WTC11 (cell line): Measurements from ENCODE around the gene CHN1. TPM values are rescaled to one million over a fixed set of nuclear protein-coding genes. Genes with fewer than 3 reads are reported as not detected.

Source experiments
- E2F1 ChIP-seq: sonication (generic); formaldehyde crosslinking; IDR thresholded peaks from 2 replicates; pipeline ENCODE4 v1.8.0; 2022; ENCODE audit warnings: mild to moderate bottlenecking, missing genetic modification reagents
- EMX1 ChIP-seq: fragments of 250-450 bp; sonication (Bioruptor Pico); IDR thresholded peaks from 2 replicates; pipeline ENCODE4 v1.8.0; 2021; ENCODE audit warnings: mild to moderate bottlenecking
- ESRRA ChIP-seq: sonication (generic); formaldehyde crosslinking; IDR thresholded peaks from 2 replicates; pipeline ENCODE4 v1.8.1; 2022; ENCODE audit warnings: mild to moderate bottlenecking, missing genetic modification reagents, borderline replicate concordance
- ETV6 ChIP-seq: sonication (generic); formaldehyde crosslinking; IDR thresholded peaks from 2 replicates; pipeline ENCODE4 v1.8.1; 2022; ENCODE audit warnings: mild to moderate bottlenecking, missing genetic modification reagents
- GRHL2 ChIP-seq: fragments of 250-450 bp; sonication (Bioruptor Pico); IDR thresholded peaks from 2 replicates; pipeline ENCODE4 v1.8.0; 2022; ENCODE audit warnings: mild to moderate bottlenecking, moderate library complexity; ENCODE audit not compliant: insufficient replicate concordance, severe bottlenecking
- IRF1 ChIP-seq: sonication (generic); formaldehyde crosslinking; IDR thresholded peaks from 2 replicates; pipeline ENCODE4 v1.8.0; 2023; ENCODE audit warnings: missing genetic modification reagents
- JUN ChIP-seq: sonication (generic); formaldehyde crosslinking; IDR thresholded peaks from 2 replicates; pipeline ENCODE4 v1.8.0; 2023; ENCODE audit warnings: mild to moderate bottlenecking, missing genetic modification reagents
- MXD4 ChIP-seq: fragments of 250-450 bp; sonication (Bioruptor Pico); IDR thresholded peaks from 2 replicates; pipeline ENCODE4 v1.8.0; 2021; ENCODE audit warnings: mild to moderate bottlenecking, moderate library complexity, borderline replicate concordance
- MYBL2 ChIP-seq: sonication (generic); formaldehyde crosslinking; IDR thresholded peaks from 2 replicates; pipeline ENCODE4 v1.8.1; 2023; ENCODE audit warnings: mild to moderate bottlenecking, moderate library complexity, missing genetic modification reagents
- NFATC4 ChIP-seq: fragments of 250-450 bp; sonication (Bioruptor Pico); IDR thresholded peaks from 2 replicates; pipeline ENCODE4 v1.9.0; 2021; ENCODE audit warnings: mild to moderate bottlenecking
- NR2C2 ChIP-seq: sonication (generic); formaldehyde crosslinking; IDR thresholded peaks from 2 replicates; pipeline ENCODE4 v1.8.0; 2022; ENCODE audit warnings: mild to moderate bottlenecking, missing genetic modification reagents
- NR3C1 ChIP-seq: sonication (generic); formaldehyde crosslinking; conservative IDR thresholded peaks from 2 replicates; pipeline ENCODE4 v1.8.1; 2023; ENCODE audit warnings: low read depth, mild to moderate bottlenecking, missing genetic modification reagents
- OVOL2 ChIP-seq: fragments of 250-450 bp; sonication (Bioruptor Pico); IDR thresholded peaks from 2 replicates; pipeline ENCODE4 v1.9.0; 2021; ENCODE audit warnings: mild to moderate bottlenecking, borderline replicate concordance
- RELA ChIP-seq: sonication (generic); formaldehyde crosslinking; IDR thresholded peaks from 2 replicates; pipeline ENCODE4 v1.8.1; 2022; ENCODE audit warnings: missing genetic modification reagents, mild to moderate bottlenecking, borderline replicate concordance
- RORB ChIP-seq: fragments of 250-450 bp; sonication (Bioruptor Pico); IDR thresholded peaks from 2 replicates; pipeline ENCODE4 v1.9.0; 2021; ENCODE audit warnings: mild to moderate bottlenecking
- STAT6 ChIP-seq: sonication (generic); formaldehyde crosslinking; conservative IDR thresholded peaks from 2 replicates; pipeline ENCODE4 v1.8.1; 2023; ENCODE audit warnings: mild to moderate bottlenecking, low read depth, missing genetic modification reagents, moderate library complexity
- TEAD1 ChIP-seq: sonication (generic); formaldehyde crosslinking; IDR thresholded peaks from 2 replicates; pipeline ENCODE4 v1.8.0; 2022; ENCODE audit warnings: mild to moderate bottlenecking, missing genetic modification reagents
- USF1 ChIP-seq: sonication (generic); formaldehyde crosslinking; IDR thresholded peaks from 2 replicates; pipeline ENCODE4 v1.8.0; 2022; ENCODE audit warnings: mild to moderate bottlenecking, missing genetic modification reagents
- ZNF138 ChIP-seq: sonication (generic); formaldehyde crosslinking; conservative IDR thresholded peaks from 2 replicates; pipeline ENCODE4 v1.8.1; 2022; ENCODE audit warnings: mild to moderate bottlenecking, moderate library complexity, missing genetic modification reagents
- ZNF416 ChIP-seq: fragments of 250-450 bp; sonication (Bioruptor Pico); IDR thresholded peaks from 2 replicates; pipeline ENCODE4 v1.9.0; 2021; ENCODE audit warnings: mild to moderate bottlenecking, inconsistent platforms
- ZNF423 ChIP-seq: fragments of 250-450 bp; sonication (Bioruptor Pico); IDR thresholded peaks from 2 replicates; pipeline ENCODE4 v2.1.2; 2022; ENCODE audit warnings: mild to moderate bottlenecking, moderate library complexity
- total RNA-seq: library from RNA; stranded (reverse); gene quantifications from 3 replicates; pipeline ENCODE4 v1.2.3, GENCODE V29; 2021
- TF ChIP-seq, protein P1 (sequence below): sonication (generic); formaldehyde crosslinking; IDR thresholded peaks from 2 replicates; pipeline ENCODE4 v1.8.1; 2022; ENCODE audit warnings: mild to moderate bottlenecking, moderate library complexity, missing genetic modification reagents
- TF ChIP-seq, protein P2 (sequence below): fragments of 200-600 bp; IDR thresholded peaks from 2 replicates; pipeline ENCODE4 v1.8.0; 2022; ENCODE audit warnings: antibody characterized with exemption
- TF ChIP-seq, protein P3 (sequence below): fragments of 250-450 bp; sonication (Bioruptor Pico); conservative IDR thresholded peaks from 2 replicates; pipeline ENCODE4 v1.9.0; 2021; ENCODE audit warnings: mild to moderate bottlenecking
- TF ChIP-seq, protein P4 (sequence below): fragments of 250-450 bp; sonication (Bioruptor Pico); IDR thresholded peaks from 2 replicates; pipeline ENCODE4 v2.1.2; 2022; ENCODE audit warnings: mild to moderate bottlenecking, moderate library complexity
- TF ChIP-seq, protein P5 (sequence below): sonication (generic); formaldehyde crosslinking; IDR thresholded peaks from 2 replicates; pipeline ENCODE4 v1.8.1; 2023; ENCODE audit warnings: mild to moderate bottlenecking, missing genetic modification reagents, moderate library complexity

CHN1 gene
- total RNA-seq, 1 experiment from 2014 or later: 30.0 TPM

- TF ChIP-seq NR3C1 (CRISPR knock-in tag) (0 out of 2 replicates have a peak, but pooled peaks have one; percentile 76), TEAD1 (no peak), USF1 (CRISPR knock-in tag) (peak; percentile 65; the same call in 1 of the 2 replicates), ETV6 (CRISPR knock-in tag) (no peak; the same call in 1 of the 2 replicates), GRHL2 (CRISPR knock-in tag) (no peak), RORB (CRISPR knock-in tag) (no peak), ESRRA (CRISPR knock-in tag) (no peak), RELA (CRISPR knock-in tag) (no peak), EMX1 (CRISPR knock-in tag) (no peak), ZNF416 (CRISPR knock-in tag) (no peak), ZNF138 (peak; percentile 61; the same call in 1 of the 2 replicates), MYBL2 (CRISPR knock-in tag) (0 out of 2 replicates have a peak, but pooled peaks have one; percentile 35), NR2C2 (CRISPR knock-in tag) (no peak), OVOL2 (CRISPR knock-in tag) (no peak), ZNF423 (CRISPR knock-in tag) (peak; percentile 100), E2F1 (no peak), MXD4 (CRISPR knock-in tag) (no peak), NFATC4 (no peak), STAT6 (CRISPR knock-in tag) (no peak), IRF1 (no peak), JUN (CRISPR knock-in tag) (no peak)
- TF ChIP-seq, protein P1, sequence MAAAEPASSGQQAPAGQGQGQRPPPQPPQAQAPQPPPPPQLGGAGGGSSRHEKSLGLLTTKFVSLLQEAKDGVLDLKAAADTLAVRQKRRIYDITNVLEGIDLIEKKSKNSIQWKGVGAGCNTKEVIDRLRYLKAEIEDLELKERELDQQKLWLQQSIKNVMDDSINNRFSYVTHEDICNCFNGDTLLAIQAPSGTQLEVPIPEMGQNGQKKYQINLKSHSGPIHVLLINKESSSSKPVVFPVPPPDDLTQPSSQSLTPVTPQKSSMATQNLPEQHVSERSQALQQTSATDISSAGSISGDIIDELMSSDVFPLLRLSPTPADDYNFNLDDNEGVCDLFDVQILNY (CRISPR knock-in tag): 0 out of 2 replicates have a peak, but pooled peaks have one; percentile 14
- TF ChIP-seq, protein P2, sequence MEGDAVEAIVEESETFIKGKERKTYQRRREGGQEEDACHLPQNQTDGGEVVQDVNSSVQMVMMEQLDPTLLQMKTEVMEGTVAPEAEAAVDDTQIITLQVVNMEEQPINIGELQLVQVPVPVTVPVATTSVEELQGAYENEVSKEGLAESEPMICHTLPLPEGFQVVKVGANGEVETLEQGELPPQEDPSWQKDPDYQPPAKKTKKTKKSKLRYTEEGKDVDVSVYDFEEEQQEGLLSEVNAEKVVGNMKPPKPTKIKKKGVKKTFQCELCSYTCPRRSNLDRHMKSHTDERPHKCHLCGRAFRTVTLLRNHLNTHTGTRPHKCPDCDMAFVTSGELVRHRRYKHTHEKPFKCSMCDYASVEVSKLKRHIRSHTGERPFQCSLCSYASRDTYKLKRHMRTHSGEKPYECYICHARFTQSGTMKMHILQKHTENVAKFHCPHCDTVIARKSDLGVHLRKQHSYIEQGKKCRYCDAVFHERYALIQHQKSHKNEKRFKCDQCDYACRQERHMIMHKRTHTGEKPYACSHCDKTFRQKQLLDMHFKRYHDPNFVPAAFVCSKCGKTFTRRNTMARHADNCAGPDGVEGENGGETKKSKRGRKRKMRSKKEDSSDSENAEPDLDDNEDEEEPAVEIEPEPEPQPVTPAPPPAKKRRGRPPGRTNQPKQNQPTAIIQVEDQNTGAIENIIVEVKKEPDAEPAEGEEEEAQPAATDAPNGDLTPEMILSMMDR: peak; percentile 60; the same call in 1 of the 2 replicates
- TF ChIP-seq, protein P3, sequence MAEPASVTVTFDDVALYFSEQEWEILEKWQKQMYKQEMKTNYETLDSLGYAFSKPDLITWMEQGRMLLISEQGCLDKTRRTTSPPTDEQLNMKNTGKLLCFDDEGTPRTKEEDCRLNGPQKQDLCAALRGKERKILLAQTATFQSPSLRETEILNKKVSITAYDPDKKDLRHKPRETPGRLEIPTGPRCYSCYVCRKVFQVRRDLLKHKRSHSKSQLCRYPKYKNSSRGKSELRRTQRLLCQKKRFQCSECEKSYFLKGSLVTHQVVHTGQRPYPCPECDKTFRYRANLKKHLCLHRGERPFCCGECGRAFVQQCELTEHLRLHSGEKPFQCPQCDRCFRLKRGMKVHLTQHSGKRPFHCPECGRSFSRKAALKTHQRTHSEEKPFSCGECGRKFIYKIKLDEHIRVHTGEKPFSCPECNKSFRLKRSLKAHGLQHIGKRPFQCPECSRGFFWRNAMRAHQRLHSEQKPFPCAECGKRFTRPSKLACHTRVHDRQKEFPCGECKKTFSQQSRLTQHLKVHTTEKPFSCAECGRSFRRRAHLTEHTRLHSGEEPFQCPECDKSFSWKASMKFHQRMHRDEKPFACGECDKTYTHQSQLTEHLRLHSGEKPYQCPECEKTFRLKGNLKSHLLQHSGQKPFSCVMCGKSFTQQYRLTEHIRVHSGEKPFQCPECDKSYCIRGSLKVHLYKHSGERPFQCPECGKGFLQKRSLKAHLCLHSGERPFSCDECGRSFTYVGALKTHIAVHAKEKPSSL: no peak
- TF ChIP-seq, protein P4, sequence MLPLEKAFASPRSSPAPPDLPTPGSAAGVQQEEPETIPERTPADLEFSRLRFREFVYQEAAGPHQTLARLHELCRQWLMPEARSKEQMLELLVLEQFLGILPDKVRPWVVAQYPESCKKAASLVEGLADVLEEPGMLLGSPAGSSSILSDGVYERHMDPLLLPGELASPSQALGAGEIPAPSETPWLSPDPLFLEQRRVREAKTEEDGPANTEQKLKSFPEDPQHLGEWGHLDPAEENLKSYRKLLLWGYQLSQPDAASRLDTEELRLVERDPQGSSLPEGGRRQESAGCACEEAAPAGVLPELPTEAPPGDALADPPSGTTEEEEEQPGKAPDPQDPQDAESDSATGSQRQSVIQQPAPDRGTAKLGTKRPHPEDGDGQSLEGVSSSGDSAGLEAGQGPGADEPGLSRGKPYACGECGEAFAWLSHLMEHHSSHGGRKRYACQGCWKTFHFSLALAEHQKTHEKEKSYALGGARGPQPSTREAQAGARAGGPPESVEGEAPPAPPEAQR: no peak
- TF ChIP-seq, protein P5, sequence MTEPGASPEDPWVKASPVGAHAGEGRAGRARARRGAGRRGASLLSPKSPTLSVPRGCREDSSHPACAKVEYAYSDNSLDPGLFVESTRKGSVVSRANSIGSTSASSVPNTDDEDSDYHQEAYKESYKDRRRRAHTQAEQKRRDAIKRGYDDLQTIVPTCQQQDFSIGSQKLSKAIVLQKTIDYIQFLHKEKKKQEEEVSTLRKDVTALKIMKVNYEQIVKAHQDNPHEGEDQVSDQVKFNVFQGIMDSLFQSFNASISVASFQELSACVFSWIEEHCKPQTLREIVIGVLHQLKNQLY (CRISPR knock-in tag): no peak
- TF ChIP-seq, all 79 proteins: peak for 22
Measured at GRCh38 chr2:174771631-174772471, 233.3 kb downstream of the CHN1 start (continued).
